GM23338 (cell line): ENCODE data around the gene CD164.

ENCODE experiments used
- CTCF ChIP-seq, 2 experiments: fragments of 200-600 bp in 1 of 2; sonication (generic) in 1 of 2; conservative IDR thresholded peaks; 2 replicates each; pipeline versions ENCODE4 v1.5.1 to v1.6.1; 2016 to 2017; ENCODE audit warnings: antibody characterized with exemption in 2 of 2, low read depth in 2 of 2, mild to moderate bottlenecking in 2 of 2, moderate library complexity in 1 of 2
- EZH2 ChIP-seq: fragments of 200-600 bp; sonication (generic); IDR thresholded peaks from one replicate; pipeline ENCODE4 v1.8.0; 2017; ENCODE audit warnings: antibody characterized with exemption, mild to moderate bottlenecking, low read depth; ENCODE audit not compliant: unreplicated experiment
- EZH2phosphoT487 ChIP-seq: fragments of 200-600 bp; sonication (generic); IDR thresholded peaks from one replicate; pipeline ENCODE4 v1.8.1; 2018; ENCODE audit warnings: antibody characterized with exemption; ENCODE audit not compliant: unreplicated experiment
- POLR2AphosphoS5 ChIP-seq: IDR thresholded peaks from 2 replicates; pipeline ENCODE4 v1.6.1; 2016; ENCODE audit warnings: antibody characterized with exemption, low read depth
- REST ChIP-seq: IDR thresholded peaks from one replicate; pipeline ENCODE4 v1.6.1; 2018; ENCODE audit warnings: antibody characterized with exemption; ENCODE audit not compliant: unreplicated experiment
- ZNF462 ChIP-seq: fragments of 250-450 bp; sonication (Bioruptor Pico); IDR thresholded peaks from 2 replicates; pipeline ENCODE4 v1.5.0; 2020; ENCODE audit warnings: mild to moderate bottlenecking, moderate library complexity

GRCh38 chr6:109331081-109331480 is 51.2 kb downstream of the CD164 start:
- TF ChIP-seq EZH2 (no peak), CTCF (conservative IDR thresholded peaks at IDR 0.05; ENCODE audit: low read depth in 2 of 2) (no peak), REST (no peak), ZNF462 (no peak), EZH2phosphoT487 (no peak), POLR2AphosphoS5 (no peak)
